ENCODE results near the gene INPP5A. TPM values are rescaled to one million over a fixed set of nuclear protein-coding genes. Genes with fewer than 3 reads are reported as not detected.
A peak's percentile ranks its signal among the peaks of the same experiment; 100 is the strongest.

The INPP5A gene
- total and polyA plus RNA-seq, 2 of the 13 experiments (the other 11 are each of a cell fraction or from before 2014, with no cell fraction given), result 17.5 to 37.9 TPM

- TF ChIP-seq FOXP1 (IDR thresholded peaks at IDR 0.05) (no peak), FOXP1 (CRISPR knock-in tag; IDR thresholded peaks at IDR 0.05) (no peak), MAFF (IDR thresholded peaks at IDR 0.05; ENCODE audit: low read depth, low read length) (no peak), AKAP8 (CRISPR knock-in tag; IDR thresholded peaks at IDR 0.05) (peak; percentile 55; the same call in 1 of the 2 replicates), CERS6 (CRISPR knock-in tag; IDR thresholded peaks at IDR 0.05) (no peak), ZNF687 (CRISPR knock-in tag; IDR thresholded peaks at IDR 0.05) (peak; percentile 39), BORCS8-MEF2B (CRISPR knock-in tag; IDR thresholded peaks at IDR 0.05) (peak; percentile 49; the same call in 1 of the 2 replicates), ZFAT (CRISPR knock-in tag; conservative IDR thresholded peaks at IDR 0.05) (no peak), SRSF4 (IDR thresholded peaks at IDR 0.05; ENCODE audit: low read depth, low read length, poor library complexity, severe bottlenecking) (no peak), ZNF275 (CRISPR knock-in tag; IDR thresholded peaks at IDR 0.05; ENCODE audit: borderline replicate concordance) (no peak), NR0B2 (CRISPR knock-in tag; IDR thresholded peaks at IDR 0.05) (no peak), ZNF530 (CRISPR knock-in tag; IDR thresholded peaks at IDR 0.05; ENCODE audit: low read depth) (no peak), ZNF136 (CRISPR knock-in tag; IDR thresholded peaks at IDR 0.05; ENCODE audit: low read depth) (no peak), ZSCAN20 (CRISPR knock-in tag; IDR thresholded peaks at IDR 0.05; ENCODE audit: borderline replicate concordance) (no peak), U2AF2 (IDR thresholded peaks at IDR 0.05; ENCODE audit: low read depth, low read length) (no peak), EZH2 (conservative IDR thresholded peaks at IDR 0.05; ENCODE audit: low read depth, low read length) (no peak), KDM5B (CRISPR knock-in tag; IDR thresholded peaks at IDR 0.05; ENCODE audit: borderline replicate concordance) (no peak; the same call in 1 of the 2 replicates)
- TF ChIP-seq, protein P1, sequence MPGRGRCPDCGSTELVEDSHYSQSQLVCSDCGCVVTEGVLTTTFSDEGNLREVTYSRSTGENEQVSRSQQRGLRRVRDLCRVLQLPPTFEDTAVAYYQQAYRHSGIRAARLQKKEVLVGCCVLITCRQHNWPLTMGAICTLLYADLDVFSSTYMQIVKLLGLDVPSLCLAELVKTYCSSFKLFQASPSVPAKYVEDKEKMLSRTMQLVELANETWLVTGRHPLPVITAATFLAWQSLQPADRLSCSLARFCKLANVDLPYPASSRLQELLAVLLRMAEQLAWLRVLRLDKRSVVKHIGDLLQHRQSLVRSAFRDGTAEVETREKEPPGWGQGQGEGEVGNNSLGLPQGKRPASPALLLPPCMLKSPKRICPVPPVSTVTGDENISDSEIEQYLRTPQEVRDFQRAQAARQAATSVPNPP (CRISPR knock-in tag; IDR thresholded peaks at IDR 0.05), result no peak
- TF ChIP-seq, protein P2, sequence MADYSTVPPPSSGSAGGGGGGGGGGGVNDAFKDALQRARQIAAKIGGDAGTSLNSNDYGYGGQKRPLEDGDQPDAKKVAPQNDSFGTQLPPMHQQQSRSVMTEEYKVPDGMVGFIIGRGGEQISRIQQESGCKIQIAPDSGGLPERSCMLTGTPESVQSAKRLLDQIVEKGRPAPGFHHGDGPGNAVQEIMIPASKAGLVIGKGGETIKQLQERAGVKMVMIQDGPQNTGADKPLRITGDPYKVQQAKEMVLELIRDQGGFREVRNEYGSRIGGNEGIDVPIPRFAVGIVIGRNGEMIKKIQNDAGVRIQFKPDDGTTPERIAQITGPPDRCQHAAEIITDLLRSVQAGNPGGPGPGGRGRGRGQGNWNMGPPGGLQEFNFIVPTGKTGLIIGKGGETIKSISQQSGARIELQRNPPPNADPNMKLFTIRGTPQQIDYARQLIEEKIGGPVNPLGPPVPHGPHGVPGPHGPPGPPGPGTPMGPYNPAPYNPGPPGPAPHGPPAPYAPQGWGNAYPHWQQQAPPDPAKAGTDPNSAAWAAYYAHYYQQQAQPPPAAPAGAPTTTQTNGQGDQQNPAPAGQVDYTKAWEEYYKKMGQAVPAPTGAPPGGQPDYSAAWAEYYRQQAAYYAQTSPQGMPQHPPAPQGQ (CRISPR knock-in tag; IDR thresholded peaks at IDR 0.05; ENCODE audit: borderline replicate concordance), result no peak
Measured at GRCh38 chr10:132591166-132591971, 53.8 kb downstream of the INPP5A start (continued).

Data from HepG2 (cell line).